Mucosa of descending colon (tissue), 3 donors: ENCODE measurements around the gene UGT2B15. TPM values are rescaled to one million over a fixed set of nuclear protein-coding genes. Genes with fewer than 3 reads are reported as not detected.
"Not testable (repeated sequence)": the region's sequence is repeated elsewhere in the genome, so short reads cannot be mapped to it uniquely, and the experiment has no call there.

ENCODE experiments used
- ATAC-seq: fragments of 200-7000 bp; cut with Tn5 transposase; one replicate; pipeline ENCODE4 v1.9.1; 2020; ENCODE audit warnings: mild to moderate bottlenecking, moderate library complexity
- DNase-seq, 3 donors: peaks; one replicate each; pipeline ENCODE4 v3.0.0-alpha.2; 2020
- H3K36me3 ChIP-seq: fragments of 200-600 bp; one replicate; pipeline ENCODE4 v1.8.0; 2021; ENCODE audit warnings: low read depth, mild to moderate bottlenecking
- H3K4me1 ChIP-seq: fragments of 200-600 bp; one replicate; pipeline ENCODE4 v1.8.0; 2021; ENCODE audit warnings: low read depth, mild to moderate bottlenecking
- H3K4me3 ChIP-seq: fragments of 200-600 bp; one replicate; pipeline ENCODE4 v1.8.0; 2021; ENCODE audit warnings: mild to moderate bottlenecking
- H3K9me3 ChIP-seq: fragments of 200-600 bp; one replicate; pipeline ENCODE4 v1.8.0; 2021; ENCODE audit warnings: mild to moderate bottlenecking
- intact Hi-C, 2 donors: fragments of 100-400 bp; cut with DNase I in 1 of 2; cut with micrococcal nuclease in 1 of 2; formaldehyde crosslinking; loops; one replicate each; pipeline versions ENCODE4 v1.11.0 to v1.11.1; 2022; cut with DNase I, micrococcal nuclease
- long read RNA-seq, 2 donors: library from polyadenylated mRNA; unstranded; transcript quantifications; one replicate each; pipeline ENCODE4 v2.0.0, GENCODE V29; 2019 to 2021
- total RNA-seq, 3 donors: library from RNA; stranded (reverse); fragmentation: NEBNext Ultra II Directional in 2 of 3; extraction: Animal tissue kit (Norgen Biotek cat#: 25700) in 2 of 3; gene quantifications; one replicate each; pipeline versions ENCODE4 v1.2.1 to v1.2.4, GENCODE V29; 2021 to 2023
- TF ChIP-seq, protein P1 (sequence below): fragments of 200-600 bp; IDR thresholded peaks from one replicate; pipeline ENCODE4 v1.8.0; 2022; ENCODE audit warnings: antibody characterized with exemption, mild to moderate bottlenecking
- donor health status: DM: no; HTN: no; CAD: no; lungs with moderate emphysema.
- donor health status: DM: no; HTN: no; CAD: no.
- donor health status: DM: no; HTN: yes; CAD: no.

Gene UGT2B15
- 100 to 1,000 TPM in 2 of 3 donors, 10 to 100 TPM in 1; 61.8 to 203 (median 133) TPM for total RNA-seq
- long read RNA-seq, donor 1: 0 reads
- long read RNA-seq, donor 2, transcript UGT2B15-201 (6 exons, 2,077 nt): major isoform, 55 of 66 reads
- long read RNA-seq, donor 2, partial matches to known transcripts: 6 of 66 reads
- long read RNA-seq, donor 2, other reads (novel, unspliced or antisense): 5 of 66 reads

DNA sequence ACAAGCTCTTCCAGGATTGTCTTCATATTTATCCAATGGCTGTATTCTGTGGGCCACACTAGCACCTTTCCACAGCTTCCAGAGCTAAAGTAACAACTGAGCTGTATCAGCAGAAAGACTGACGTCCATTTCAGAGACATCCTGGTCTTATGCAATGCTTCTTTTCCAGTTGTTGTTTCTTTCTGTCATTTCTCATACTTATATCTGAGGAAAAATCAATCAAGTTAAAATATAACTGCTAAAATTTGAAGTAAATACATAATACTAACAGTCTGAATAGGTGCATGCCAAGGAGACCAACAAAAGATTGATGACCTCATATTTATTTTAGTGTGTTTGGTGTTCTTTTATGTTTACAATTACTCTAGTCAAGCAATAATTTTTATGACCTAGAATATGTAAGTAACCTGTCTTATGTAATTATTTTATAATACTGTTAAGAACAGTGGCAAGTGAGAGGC lies at the start of gene UGT2B15:
Gene UGT2B15, minus strand, starts transcription at position 174 of the 461 bp plus-strand sequence. Its CDS starts 34 bp downstream, at position 140.
- H3K4me1 ChIP-seq, H3K4me3 ChIP-seq, DNase-seq, H3K36me3 ChIP-seq, intact Hi-C loops, H3K9me3 ChIP-seq: not testable (repeated sequence)
- peak; percentile 74 for ATAC-seq

DNA sequence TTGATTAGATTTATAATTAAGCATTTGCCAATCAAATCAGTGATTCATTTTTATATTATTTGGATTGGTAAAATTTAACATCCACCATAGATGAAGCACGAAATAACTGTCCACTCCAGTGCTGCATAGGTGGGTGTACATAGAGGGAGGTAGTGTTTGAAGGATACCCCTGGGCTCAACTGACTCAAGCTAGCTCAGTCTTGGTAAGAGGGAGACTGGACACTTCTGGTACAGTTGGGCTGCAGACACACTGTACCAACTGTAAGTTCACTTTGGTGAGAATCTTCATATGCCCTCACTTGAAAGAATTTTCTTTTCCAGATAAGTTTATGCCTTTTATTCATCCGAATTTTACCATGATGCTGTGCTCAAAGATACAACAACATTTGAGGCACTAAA lies 48.6 kb upstream of the UGT2B15 start:
- H3K36me3 ChIP-seq: no peaks in the 10 kb centered on the region
- DNase-seq (no peak), ATAC-seq (no peak)
- TF ChIP-seq, protein P1, sequence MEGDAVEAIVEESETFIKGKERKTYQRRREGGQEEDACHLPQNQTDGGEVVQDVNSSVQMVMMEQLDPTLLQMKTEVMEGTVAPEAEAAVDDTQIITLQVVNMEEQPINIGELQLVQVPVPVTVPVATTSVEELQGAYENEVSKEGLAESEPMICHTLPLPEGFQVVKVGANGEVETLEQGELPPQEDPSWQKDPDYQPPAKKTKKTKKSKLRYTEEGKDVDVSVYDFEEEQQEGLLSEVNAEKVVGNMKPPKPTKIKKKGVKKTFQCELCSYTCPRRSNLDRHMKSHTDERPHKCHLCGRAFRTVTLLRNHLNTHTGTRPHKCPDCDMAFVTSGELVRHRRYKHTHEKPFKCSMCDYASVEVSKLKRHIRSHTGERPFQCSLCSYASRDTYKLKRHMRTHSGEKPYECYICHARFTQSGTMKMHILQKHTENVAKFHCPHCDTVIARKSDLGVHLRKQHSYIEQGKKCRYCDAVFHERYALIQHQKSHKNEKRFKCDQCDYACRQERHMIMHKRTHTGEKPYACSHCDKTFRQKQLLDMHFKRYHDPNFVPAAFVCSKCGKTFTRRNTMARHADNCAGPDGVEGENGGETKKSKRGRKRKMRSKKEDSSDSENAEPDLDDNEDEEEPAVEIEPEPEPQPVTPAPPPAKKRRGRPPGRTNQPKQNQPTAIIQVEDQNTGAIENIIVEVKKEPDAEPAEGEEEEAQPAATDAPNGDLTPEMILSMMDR: no peak
- no peaks in the 10 kb centered on the region for H3K9me3 ChIP-seq
- H3K4me1 ChIP-seq: no peaks in the 10 kb centered on the region
- H3K4me3 ChIP-seq: no peak overlapping the region
- intact Hi-C loops: no loop called here

DNA sequence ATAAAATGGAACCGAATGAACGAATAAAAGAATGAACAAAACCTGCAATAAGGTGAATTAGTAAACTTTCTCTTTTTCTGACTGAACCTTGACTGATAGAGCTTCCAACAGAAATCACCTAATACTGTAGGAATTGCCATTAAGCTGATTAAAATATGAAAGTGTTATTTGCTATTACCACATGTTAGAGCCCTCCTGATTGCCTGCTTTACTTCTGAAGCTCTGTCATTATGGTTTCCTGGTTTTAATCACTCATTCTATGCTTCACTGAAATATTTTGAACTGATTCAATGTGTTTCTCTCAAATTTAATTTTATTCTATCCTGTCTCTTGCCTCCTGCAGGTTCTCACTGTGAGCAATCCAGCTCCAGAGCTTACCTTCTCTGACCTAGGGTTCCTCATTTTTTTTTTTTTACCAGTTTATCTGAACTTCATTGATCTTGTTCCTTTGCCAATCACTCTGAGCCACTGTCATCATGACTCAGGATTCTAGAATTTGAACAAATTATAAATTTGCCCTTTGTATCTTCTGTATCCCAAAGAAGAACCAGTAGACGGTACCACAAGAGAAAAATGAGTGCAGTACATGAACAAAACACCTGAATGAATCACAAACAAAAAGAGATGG lies 48.1 kb upstream of the UGT2B15 start:
- Histone ChIP-seq H3K4me3 (no peak overlapping the region), H3K9me3 (no peaks in the 10 kb centered on the region), H3K36me3 (no peaks in the 10 kb centered on the region), H3K4me1 (no peaks in the 10 kb centered on the region)
- intact Hi-C loops: no loop called here
- TF ChIP-seq, protein P1: no peak
- ATAC-seq (no peak), DNase-seq (no peak)

DNA sequence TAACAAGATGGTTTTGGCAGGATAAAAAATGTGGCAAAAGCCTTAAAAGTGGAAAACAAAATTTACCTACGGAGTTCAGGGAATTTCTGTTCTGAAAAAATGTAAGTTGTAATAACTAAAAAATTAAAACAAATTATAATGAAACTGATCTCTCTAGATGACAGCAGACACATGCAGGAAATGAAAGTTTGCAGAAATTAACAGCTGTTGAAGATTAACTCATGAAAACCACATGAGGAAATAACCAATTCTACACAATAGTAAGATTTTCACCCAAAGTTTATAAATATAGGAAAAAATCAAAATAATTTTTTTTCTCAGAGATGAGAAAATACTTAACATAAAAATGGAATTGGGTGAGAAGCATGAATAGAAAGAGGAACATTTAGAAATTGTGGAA lies 47.5 kb upstream of the UGT2B15 start:
- TF ChIP-seq, protein P1: no peak
- ATAC-seq (no peak), DNase-seq (no peak)
- Histone ChIP-seq H3K4me1 (no peaks in the 10 kb centered on the region), H3K9me3 (no peaks in the 10 kb centered on the region), H3K36me3 (no peaks in the 10 kb centered on the region), H3K4me3 (no peak overlapping the region)
- intact Hi-C loops: no loop called here

DNA sequence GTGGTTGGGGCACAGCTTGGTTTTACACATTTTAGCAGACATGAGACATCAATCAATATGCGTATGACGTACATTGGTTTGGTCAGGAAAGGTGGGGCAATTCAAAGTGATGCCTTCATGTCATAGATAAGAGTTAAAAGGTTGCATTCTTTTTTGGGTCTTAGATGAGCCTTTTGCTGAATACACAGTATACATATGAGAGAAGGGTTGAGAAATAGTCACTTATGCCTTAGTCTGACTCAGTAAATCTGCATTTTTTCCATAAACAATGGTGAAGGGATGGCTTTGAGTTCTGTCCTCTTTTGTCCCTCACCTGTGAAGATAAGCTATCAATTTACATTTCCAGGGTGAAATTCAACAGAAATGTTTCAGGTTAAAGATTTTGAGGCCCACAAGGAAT lies 43.9 kb upstream of the UGT2B15 start:
- intact Hi-C loops: no loop called here
- DNase-seq (no peak), ATAC-seq (no peak)
- H3K4me1 ChIP-seq: no peaks in the 10 kb centered on the region
- no peak overlapping the region for H3K4me3 ChIP-seq
- no peaks in the 10 kb centered on the region for H3K36me3 ChIP-seq
- H3K9me3 ChIP-seq: no peaks in the 10 kb centered on the region
- TF ChIP-seq, protein P1: no peak

DNA sequence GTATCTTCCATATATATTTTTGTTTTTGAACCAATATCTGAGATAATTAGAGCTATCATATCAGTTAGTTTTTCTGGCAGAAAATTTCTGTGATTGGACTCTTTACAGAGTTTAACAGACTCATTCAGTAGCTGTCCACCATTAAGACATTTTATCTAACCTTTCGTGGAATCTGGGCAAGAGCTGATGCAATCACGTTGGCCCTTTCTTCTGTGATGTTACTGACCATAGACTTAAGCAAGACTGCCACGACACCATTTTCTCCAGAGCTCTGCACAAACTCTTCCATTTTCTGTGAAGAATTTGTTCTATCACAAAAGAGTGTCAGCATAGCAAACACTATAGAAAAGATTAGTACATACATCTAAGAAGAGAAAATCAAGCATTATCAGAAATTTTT lies 41.8 kb upstream of the UGT2B15 start:
- ATAC-seq: no peak
- Histone ChIP-seq H3K4me3 (no peak overlapping the region), H3K4me1 (no peaks in the 10 kb centered on the region), H3K36me3 (no peaks in the 10 kb centered on the region), H3K9me3 (no peaks in the 10 kb centered on the region)
- intact Hi-C loops: no loop called here
- DNase-seq: no peak
- TF ChIP-seq, protein P1: no peak
